Bronchial epithelial cell (primary cell): ENCODE measurements around the gene CD302. TPM values are rescaled to one million over a fixed set of nuclear protein-coding genes. Genes with fewer than 3 reads are reported as not detected.
A peak's percentile ranks its signal among the peaks of the same experiment; 100 is the strongest.
"Not testable (repeated sequence)": the region's sequence is repeated elsewhere in the genome, so short reads cannot be mapped to it uniquely, and the experiment has no call there.

Experiments used
- DNase-seq: peaks from one replicate; pipeline ENCODE4 v3.0.0-alpha.2; 2010; ENCODE audit warnings: low read depth
- FAIRE-seq: peaks from 2 replicates; lab custom pipeline; 2011; peaks lifted over from hg19 to GRCh38; lab: Jason Lieb, UNC
- H3K27me3 ChIP-seq: 2 replicates; pipeline ENCODE4 v1.5.1; 2011; ENCODE audit warnings: low read length; ENCODE audit not compliant: control insufficient read depth, insufficient read depth
- H3K36me3 ChIP-seq: 2 replicates; pipeline ENCODE4 v1.5.1; 2011; ENCODE audit warnings: low read length; ENCODE audit not compliant: control insufficient read depth, insufficient read depth
- H3K4me3 ChIP-seq: 2 replicates; pipeline ENCODE4 v1.5.1; 2011; ENCODE audit warnings: mild to moderate bottlenecking, low read depth, low read length, control low read depth
- total RNA-seq: library from RNA; depleted of rRNA; stranded (reverse); fragments of >200 nt; gene quantifications from 2 replicates; pipeline ENCODE4 v1.2.1, GENCODE V29; 2014
- TF ChIP-seq, protein P1 (sequence below): IDR thresholded peaks from 2 replicates; pipeline ENCODE4 v1.5.1; 2011; ENCODE audit warnings: mild to moderate bottlenecking, moderate library complexity, low read length, control low read depth, inconsistent platforms; ENCODE audit not compliant: insufficient read depth, severe bottlenecking

Gene CD302
- total RNA-seq, 1 donor from 2014 or later, result 0.26 TPM

DNA sequence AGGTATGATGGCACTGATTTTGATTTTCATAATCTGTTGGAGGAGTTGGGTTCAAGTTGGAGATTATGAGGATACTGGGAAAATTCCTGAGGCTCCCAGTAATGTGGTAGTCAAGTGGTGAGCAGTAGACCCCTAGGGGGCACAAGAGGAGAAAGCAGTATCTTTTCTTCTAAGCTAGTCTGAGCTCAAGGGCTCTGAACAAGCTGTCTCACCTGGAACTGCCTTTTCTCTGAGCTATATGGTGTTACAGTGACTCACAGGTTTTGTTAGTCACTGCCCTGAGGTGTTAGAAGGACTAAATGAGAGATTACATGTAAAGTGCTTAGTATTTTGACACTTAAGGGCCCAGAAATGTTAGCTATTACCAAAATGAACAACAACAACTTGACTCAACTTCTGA lies 42.2 kb downstream of the CD302 start:
- TF ChIP-seq, protein P1, sequence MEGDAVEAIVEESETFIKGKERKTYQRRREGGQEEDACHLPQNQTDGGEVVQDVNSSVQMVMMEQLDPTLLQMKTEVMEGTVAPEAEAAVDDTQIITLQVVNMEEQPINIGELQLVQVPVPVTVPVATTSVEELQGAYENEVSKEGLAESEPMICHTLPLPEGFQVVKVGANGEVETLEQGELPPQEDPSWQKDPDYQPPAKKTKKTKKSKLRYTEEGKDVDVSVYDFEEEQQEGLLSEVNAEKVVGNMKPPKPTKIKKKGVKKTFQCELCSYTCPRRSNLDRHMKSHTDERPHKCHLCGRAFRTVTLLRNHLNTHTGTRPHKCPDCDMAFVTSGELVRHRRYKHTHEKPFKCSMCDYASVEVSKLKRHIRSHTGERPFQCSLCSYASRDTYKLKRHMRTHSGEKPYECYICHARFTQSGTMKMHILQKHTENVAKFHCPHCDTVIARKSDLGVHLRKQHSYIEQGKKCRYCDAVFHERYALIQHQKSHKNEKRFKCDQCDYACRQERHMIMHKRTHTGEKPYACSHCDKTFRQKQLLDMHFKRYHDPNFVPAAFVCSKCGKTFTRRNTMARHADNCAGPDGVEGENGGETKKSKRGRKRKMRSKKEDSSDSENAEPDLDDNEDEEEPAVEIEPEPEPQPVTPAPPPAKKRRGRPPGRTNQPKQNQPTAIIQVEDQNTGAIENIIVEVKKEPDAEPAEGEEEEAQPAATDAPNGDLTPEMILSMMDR, result peak; percentile 66
- no peaks in the 10 kb centered on the region for H3K27me3 ChIP-seq
- DNase-seq (peak; percentile 100), FAIRE-seq (peak; percentile 77)
- peaks cover 8% of the 10 kb centered on the region for H3K36me3 ChIP-seq
- H3K4me3 ChIP-seq, result no peak overlapping the region

DNA sequence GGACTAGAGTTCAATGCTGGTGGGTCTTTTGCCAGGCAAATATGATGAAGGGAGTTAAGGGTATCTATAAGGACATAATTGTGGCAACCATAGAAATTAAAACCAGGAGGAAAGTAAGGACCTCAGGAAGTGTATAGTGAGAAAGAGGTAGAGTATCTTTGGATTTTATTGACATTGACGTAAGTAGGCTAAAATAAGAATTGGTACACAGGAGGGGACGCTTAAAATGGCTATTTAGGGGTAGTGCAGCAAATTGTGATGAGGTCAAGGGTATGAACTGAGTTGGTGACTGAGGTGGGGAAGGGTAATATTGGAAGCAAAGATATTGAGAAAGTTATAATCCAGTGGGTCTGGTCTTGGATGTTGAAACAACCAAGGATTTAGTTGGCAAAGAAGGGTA lies 43.0 kb downstream of the CD302 start:
- FAIRE-seq, result no peak

DNA sequence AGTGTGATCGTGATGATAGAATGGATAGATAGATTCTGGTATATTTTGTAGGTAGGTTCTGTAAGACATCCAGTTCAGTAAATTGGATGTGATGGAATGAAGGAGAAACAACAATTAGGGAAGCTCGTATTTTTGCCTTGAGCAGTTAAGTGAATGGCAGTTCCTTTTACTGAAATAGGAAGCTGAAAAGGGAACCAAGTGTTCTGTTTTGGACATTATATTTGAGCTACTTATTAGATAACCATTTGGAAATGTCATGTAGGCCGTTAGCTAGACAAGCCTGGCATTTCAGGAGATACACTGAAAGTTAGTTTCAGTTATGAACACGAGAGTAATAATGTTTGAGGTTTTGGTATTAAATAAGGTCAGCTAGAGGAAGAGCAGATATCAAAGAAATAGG lies 44.2 kb downstream of the CD302 start:
- peaks cover 6% of the 10 kb centered on the region for H3K36me3 ChIP-seq
- TF ChIP-seq, protein P1, result no peak
- H3K27me3 ChIP-seq, result no peaks in the 10 kb centered on the region
- H3K4me3 ChIP-seq, result no peak overlapping the region
- no peak for FAIRE-seq
- DNase-seq, result no peak

More for the DNA sequence above, 43.0 kb downstream of the CD302 start:
- TF ChIP-seq, protein P1, result no peak
- no peak overlapping the region for H3K4me3 ChIP-seq
- H3K27me3 ChIP-seq, result no peaks in the 10 kb centered on the region
- peaks cover 8% of the 10 kb centered on the region for H3K36me3 ChIP-seq
- DNase-seq, result no peak

DNA sequence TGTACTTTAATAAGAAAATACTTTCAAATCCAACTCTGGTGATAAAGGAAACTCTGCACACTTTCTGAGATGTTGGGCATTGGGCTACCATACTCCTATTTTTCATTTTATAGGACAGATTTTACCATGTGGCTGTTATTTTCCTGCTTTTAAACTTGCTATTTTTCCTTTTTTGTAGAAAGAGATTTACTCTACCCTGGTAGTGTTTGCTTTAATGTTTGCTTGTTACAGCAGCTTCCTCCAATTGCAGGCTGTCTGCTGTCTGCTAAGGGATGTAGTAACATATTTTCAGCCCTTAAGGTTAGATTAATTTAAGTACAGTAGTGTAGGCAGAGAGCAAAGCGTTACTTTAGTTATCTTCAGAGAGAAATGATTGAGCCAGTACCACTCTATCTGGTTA lies 47.1 kb downstream of the CD302 start:
- no peak for DNase-seq
- Histone ChIP-seq H3K36me3 (peaks cover 11% of the 10 kb centered on the region), H3K27me3 (no peaks in the 10 kb centered on the region), H3K4me3 (no peak overlapping the region)
- no peak for FAIRE-seq
- TF ChIP-seq, protein P1, result no peak

DNA sequence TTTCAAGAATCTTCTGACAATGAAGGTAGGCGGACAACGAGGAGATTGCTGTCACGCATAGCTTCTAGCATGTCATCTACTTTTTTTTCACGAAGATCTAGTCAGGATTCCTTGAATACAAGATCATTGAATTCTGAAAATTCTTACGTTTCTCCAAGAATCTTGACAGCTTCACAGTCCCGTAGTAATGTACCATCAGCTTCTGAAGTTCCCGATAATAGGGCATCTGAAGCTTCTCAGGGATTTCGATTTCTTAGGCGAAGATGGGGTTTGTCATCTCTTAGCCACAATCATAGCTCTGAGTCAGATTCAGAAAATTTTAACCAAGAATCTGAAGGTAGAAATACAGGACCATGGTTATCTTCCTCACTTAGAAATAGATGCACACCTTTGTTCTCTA lies 49.9 kb downstream of the CD302 start:
- TF ChIP-seq, protein P1, result no peak
- Histone ChIP-seq H3K36me3 (peaks cover 13% of the 10 kb centered on the region), H3K4me3 (no peak overlapping the region), H3K27me3 (no peaks in the 10 kb centered on the region)
- DNase-seq (no peak), FAIRE-seq (no peak)

DNA sequence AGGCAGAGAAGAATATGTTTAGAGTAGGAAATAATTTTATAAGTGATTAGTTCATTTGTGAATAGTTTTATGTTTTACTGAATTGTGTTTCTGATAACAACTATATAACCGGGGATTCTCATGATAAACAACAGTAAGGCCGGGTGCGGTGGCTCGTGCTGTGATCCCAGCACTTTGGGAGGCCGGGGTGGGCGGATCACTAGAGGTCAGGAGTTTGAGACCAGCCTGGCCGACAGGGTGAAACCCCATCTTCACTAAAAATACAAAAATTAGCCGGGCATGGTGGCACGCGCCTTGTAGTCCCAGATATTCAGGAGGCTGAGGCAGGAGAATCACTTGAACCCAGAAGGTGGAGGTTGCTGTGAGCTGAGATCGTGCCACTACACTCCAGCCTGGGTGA lies 52.8 kb downstream of the CD302 start:
- peaks cover 14% of the 10 kb centered on the region for H3K36me3 ChIP-seq
- H3K27me3 ChIP-seq, DNase-seq, H3K4me3 ChIP-seq, FAIRE-seq: not testable (repeated sequence)
